ENCODE results near the gene RGS10.

DNA sequence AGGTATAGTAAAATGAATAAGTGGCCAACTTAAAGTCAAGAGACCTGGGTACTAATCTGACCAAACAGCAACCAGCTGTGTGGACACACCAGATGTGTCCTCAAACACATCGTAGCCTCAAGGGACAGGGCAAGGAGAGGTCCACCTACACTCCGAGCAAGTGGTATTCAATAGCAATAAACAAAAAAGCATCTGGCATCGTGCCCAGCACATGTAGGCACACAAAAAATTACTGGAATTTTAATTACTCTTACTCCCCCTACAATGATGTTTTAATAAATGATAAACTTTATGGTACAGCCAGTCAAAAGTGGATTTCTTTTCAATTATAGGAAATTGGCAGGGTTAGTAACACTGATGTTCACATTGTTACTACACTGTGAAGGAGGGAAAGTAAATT is 3.5 kb upstream of the RGS10 start:
- TF ChIP-seq EZH2 (IDR thresholded peaks at IDR 0.05; ENCODE audit: borderline replicate concordance, low read depth, low read length, poor library complexity, severe bottlenecking): no peak
- TF ChIP-seq, protein P1, sequence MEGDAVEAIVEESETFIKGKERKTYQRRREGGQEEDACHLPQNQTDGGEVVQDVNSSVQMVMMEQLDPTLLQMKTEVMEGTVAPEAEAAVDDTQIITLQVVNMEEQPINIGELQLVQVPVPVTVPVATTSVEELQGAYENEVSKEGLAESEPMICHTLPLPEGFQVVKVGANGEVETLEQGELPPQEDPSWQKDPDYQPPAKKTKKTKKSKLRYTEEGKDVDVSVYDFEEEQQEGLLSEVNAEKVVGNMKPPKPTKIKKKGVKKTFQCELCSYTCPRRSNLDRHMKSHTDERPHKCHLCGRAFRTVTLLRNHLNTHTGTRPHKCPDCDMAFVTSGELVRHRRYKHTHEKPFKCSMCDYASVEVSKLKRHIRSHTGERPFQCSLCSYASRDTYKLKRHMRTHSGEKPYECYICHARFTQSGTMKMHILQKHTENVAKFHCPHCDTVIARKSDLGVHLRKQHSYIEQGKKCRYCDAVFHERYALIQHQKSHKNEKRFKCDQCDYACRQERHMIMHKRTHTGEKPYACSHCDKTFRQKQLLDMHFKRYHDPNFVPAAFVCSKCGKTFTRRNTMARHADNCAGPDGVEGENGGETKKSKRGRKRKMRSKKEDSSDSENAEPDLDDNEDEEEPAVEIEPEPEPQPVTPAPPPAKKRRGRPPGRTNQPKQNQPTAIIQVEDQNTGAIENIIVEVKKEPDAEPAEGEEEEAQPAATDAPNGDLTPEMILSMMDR (conservative IDR thresholded peaks at IDR 0.05; ENCODE audit: low read depth, low read length): no peak
